BLaER1 treated with 17β-estradiol and CSF1 and Interleukin-3, amounts not matched to agents 10 nM and 100 nM (cell line): ENCODE measurements around the gene ITPK1.

ENCODE experiments used
- H3K27ac ChIP-seq, 11 experiments: shearing (Covaris generic); formaldehyde crosslinking; 2 replicates each; pipeline ENCODE4 v1.8.1; 2022
- H3K27me3 ChIP-seq, 11 experiments: shearing (Covaris generic); formaldehyde crosslinking; 2 replicates each; pipeline ENCODE4 v1.8.1; 2022
- H3K36me3 ChIP-seq, 11 experiments: shearing (Covaris generic); formaldehyde crosslinking; 2 replicates each; pipeline ENCODE4 v1.8.1; 2022
- H3K4me1 ChIP-seq, 10 experiments: shearing (Covaris generic); formaldehyde crosslinking; 2 replicates each; pipeline ENCODE4 v1.8.1; 2022
- H3K4me2 ChIP-seq, 11 experiments: shearing (Covaris generic); formaldehyde crosslinking; 2 replicates each; pipeline ENCODE4 v1.8.1; 2022
- H3K4me3 ChIP-seq, 10 experiments: shearing (Covaris generic); formaldehyde crosslinking; 2 replicates each; pipeline ENCODE4 v1.8.1; 2022
- H3K9ac ChIP-seq, 11 experiments: shearing (Covaris generic); formaldehyde crosslinking; 2 replicates each; pipeline ENCODE4 v1.8.1; 2022
- H3K9me3 ChIP-seq, 11 experiments: shearing (Covaris generic); formaldehyde crosslinking; replicated peaks in 1 of 11; 2 replicates each; pipeline ENCODE4 v1.8.1; 2022
- H4K20me1 ChIP-seq, 11 experiments: shearing (Covaris generic); formaldehyde crosslinking; 2 replicates each; pipeline ENCODE4 v1.8.1; 2022
- Cebpa-rat ChIP-seq, 11 experiments: shearing (Covaris generic); IDR thresholded peaks; 2 replicates each; pipeline ENCODE4 v1.8.1; 2022

The ITPK1 gene

GRCh38 chr14:93089521-93090269 lies 26.0 kb downstream of the ITPK1 start:
- Histone ChIP-seq H3K9ac (0 out of 22 replicates have a peak overlapping the region, but pooled peaks of 1 of the 11 experiments have one; percentile 7), H3K4me3 (no peak overlapping the region), H3K4me2 (peak overlapping the region in 7 of 11 experiments; percentile 6 to 30 (median 15); a peak in 7 of 22 replicates), H3K36me3 (peaks cover 0 to 24% (median 4%) of the 10 kb centered on the region in 11 experiments; a peak in 8 of 22 replicates), H3K27me3 (no peaks in the 10 kb centered on the region), H4K20me1 (peaks cover 91 to 100% (median 100%) of the 10 kb centered on the region in 11 experiments), H3K9me3 (peaks cover 0 to 4% (median 0%) of the 10 kb centered on the region in 11 experiments; a peak in 1 of 22 replicates), H3K4me1 (peaks cover 22 to 99% (median 50%) of the 10 kb centered on the region in 10 experiments), H3K27ac (no peak overlapping the region)
- no peak for TF ChIP-seq Cebpa-rat (IDR thresholded peaks at IDR 0.05)

DNA sequence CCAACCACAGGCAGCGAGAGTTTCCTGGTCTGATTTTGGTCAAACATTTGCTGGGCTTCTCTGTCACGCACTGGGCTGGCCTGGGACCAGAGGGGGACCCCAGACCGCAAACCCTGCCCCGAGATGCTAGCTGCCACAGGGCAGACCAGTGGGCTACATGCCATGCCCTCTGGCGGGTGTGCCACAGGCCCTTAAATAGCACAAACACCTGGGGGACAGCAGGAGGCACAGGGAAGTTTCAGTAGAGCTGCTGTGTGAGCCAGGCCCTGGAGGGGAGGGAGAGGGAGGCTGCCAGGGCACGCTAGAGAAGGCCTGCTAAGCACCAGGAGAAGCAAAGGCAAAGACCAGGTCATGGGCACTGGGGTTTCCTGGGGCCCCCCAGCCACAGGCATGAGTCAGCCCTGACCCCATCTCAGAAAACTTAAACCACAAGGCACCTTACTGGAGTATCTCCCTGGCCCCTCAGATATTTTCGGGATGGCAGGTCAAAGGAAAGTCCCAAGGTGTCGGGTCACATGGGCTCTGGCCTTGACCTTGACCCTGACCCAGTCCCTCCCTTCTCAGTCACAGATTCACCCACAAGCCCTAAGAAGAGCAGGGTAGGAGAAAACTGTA lies 29.2 kb downstream of the ITPK1 start:
- H3K4me2 ChIP-seq: peak overlapping the region; percentile 19 to 87 (median 66)
- H3K9ac ChIP-seq: peak overlapping the region in 10 of 11 experiments; percentile 2 to 59 (median 45); a peak in 16 of 22 replicates
- H4K20me1 ChIP-seq: peaks cover 86 to 100% (median 98%) of the 10 kb centered on the region in 11 experiments
- no peaks in the 10 kb centered on the region for H3K27me3 ChIP-seq
- H3K36me3 ChIP-seq: peaks cover 0 to 9% (median 0%) of the 10 kb centered on the region in 11 experiments; a peak in 6 of 22 replicates
- H3K4me1 ChIP-seq: peaks cover 38 to 100% (median 76%) of the 10 kb centered on the region in 10 experiments
- peak overlapping the region in 6 of 11 experiments; percentile 28 to 55 (median 46); a peak in 11 of 22 replicates for H3K27ac ChIP-seq
- peaks cover 0 to 4% (median 0%) of the 10 kb centered on the region in 11 experiments; a peak in 1 of 22 replicates for H3K9me3 ChIP-seq
- 0 out of 20 replicates have a peak overlapping the region, but pooled peaks of 1 of the 10 experiments have one; percentile 24 for H3K4me3 ChIP-seq
- TF ChIP-seq Cebpa-rat (IDR thresholded peaks at IDR 0.05): no peak

GRCh38 chr14:93085911-93086310 lies 29.8 kb downstream of the ITPK1 start:
- H3K27me3 ChIP-seq: no peaks in the 10 kb centered on the region
- H3K4me3 ChIP-seq: no peak overlapping the region
- peaks cover 79 to 100% (median 95%) of the 10 kb centered on the region in 11 experiments for H4K20me1 ChIP-seq
- H3K4me1 ChIP-seq: peaks cover 42 to 100% (median 79%) of the 10 kb centered on the region in 10 experiments
- peaks cover 0 to 4% (median 0%) of the 10 kb centered on the region in 11 experiments; a peak in 1 of 22 replicates for H3K9me3 ChIP-seq
- H3K4me2 ChIP-seq: peak overlapping the region; percentile 36 to 87 (median 69)
- peaks cover 0 to 9% (median 0%) of the 10 kb centered on the region in 11 experiments; a peak in 6 of 22 replicates for H3K36me3 ChIP-seq
- TF ChIP-seq Cebpa-rat (IDR thresholded peaks at IDR 0.05): no peak
- peak overlapping the region in 9 of 11 experiments; percentile 2 to 59 (median 46); a peak in 11 of 22 replicates for H3K9ac ChIP-seq
- peak overlapping the region in 6 of 11 experiments; percentile 28 to 55 (median 46); a peak in 7 of 22 replicates for H3K27ac ChIP-seq

DNA sequence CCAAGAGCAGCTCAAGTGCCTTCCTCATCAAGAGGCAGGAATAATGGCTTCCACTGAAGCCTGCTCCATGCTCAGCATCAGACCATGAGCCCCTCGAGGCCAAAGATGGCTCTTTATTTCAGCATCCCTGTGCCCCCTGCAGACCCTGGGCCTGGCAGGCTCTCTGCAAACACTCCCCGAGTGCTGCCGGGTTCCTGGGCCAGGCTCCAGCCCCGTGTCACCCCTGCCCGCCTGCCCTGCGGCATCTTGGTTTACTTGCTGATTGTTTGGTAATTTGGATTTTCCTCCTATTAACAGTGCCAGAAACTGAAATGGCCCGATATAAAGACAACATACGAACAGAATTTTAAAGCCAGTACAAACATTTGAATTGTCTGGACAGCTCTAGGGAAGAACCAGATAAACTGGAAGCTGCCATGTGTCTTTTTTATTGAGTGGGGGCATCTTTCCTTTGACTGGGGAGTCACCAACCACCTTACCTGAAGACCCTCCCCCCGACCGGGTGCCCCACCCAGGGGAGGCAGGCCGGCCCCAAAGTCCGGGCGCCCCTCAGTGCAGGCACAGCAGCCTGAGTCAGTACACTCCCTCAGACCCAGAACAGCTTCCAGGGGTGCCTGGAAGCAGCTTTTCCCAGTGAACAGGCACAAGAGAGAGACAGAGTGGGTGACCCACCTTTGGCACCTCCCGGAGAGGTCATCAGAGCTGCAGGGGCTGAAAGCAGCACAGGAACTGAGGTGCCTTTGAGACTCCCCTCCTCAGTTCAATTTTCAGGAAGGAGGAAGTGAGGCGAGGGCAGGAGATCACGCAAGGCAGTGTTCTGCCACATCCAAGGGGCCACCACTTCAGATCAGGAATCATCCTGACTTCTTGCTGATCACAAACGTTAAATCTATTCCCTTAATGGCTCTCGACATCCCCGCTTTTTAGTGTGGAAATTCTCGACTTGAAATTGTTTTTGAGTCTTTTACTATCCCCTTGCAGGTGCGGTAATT lies 30.6 kb downstream of the ITPK1 start:
- peak overlapping the region in 1 of 11 experiments; percentile 22; a peak in 1 of 22 replicates for H3K27ac ChIP-seq
- no peaks in the 10 kb centered on the region for H3K27me3 ChIP-seq
- H3K4me3 ChIP-seq: no peak overlapping the region
- peaks cover 42 to 97% (median 74%) of the 10 kb centered on the region in 10 experiments for H3K4me1 ChIP-seq
- H3K9ac ChIP-seq: peak overlapping the region in 1 of 11 experiments; percentile 35; a peak in 2 of 22 replicates
- H4K20me1 ChIP-seq: peaks cover 72 to 100% (median 90%) of the 10 kb centered on the region in 11 experiments
- peak overlapping the region in 5 of 11 experiments; percentile 63 to 87 (median 82); a peak in 10 of 22 replicates for H3K4me2 ChIP-seq
- H3K36me3 ChIP-seq: peaks cover 0 to 11% (median 0%) of the 10 kb centered on the region in 11 experiments; a peak in 6 of 22 replicates
- no peak for TF ChIP-seq Cebpa-rat (IDR thresholded peaks at IDR 0.05)
- H3K9me3 ChIP-seq: peaks cover 0 to 4% (median 0%) of the 10 kb centered on the region in 11 experiments; a peak in 1 of 22 replicates

DNA sequence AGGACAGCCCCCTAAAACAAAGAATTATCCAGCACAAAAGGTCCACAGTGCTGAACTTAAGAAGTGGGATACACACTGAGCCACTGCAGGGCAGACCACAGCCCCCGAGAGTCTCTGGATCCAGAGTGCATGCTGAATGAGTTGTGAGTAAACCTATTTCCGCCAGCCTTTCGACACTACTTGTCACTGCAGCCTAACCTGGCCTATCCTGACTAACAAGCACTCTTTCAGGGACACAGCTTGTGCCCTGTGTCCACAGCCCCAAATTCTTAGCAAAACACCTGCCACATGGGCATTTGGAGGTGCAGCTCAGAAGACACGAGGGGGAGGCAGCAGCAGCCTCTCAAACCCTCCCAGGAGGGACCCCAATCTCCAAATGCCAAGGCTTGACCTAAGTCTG lies 31.3 kb downstream of the ITPK1 start:
- no peaks in the 10 kb centered on the region for H3K27me3 ChIP-seq
- H3K4me1 ChIP-seq: peaks cover 45 to 97% (median 70%) of the 10 kb centered on the region in 10 experiments
- H3K4me3 ChIP-seq: no peak overlapping the region
- peak overlapping the region in 7 of 11 experiments; percentile 13 to 87 (median 73); a peak in 13 of 22 replicates for H3K4me2 ChIP-seq
- H4K20me1 ChIP-seq: peaks cover 64 to 100% (median 90%) of the 10 kb centered on the region in 11 experiments
- peaks cover 0 to 15% (median 4%) of the 10 kb centered on the region in 11 experiments; a peak in 6 of 22 replicates for H3K36me3 ChIP-seq
- peaks cover 0 to 4% (median 0%) of the 10 kb centered on the region in 11 experiments; a peak in 1 of 22 replicates for H3K9me3 ChIP-seq
- no peak for TF ChIP-seq Cebpa-rat (IDR thresholded peaks at IDR 0.05)
- H3K9ac ChIP-seq: no peak overlapping the region
- H3K27ac ChIP-seq: peak overlapping the region in 3 of 11 experiments; percentile 4 to 75 (median 67); a peak in 2 of 22 replicates

DNA sequence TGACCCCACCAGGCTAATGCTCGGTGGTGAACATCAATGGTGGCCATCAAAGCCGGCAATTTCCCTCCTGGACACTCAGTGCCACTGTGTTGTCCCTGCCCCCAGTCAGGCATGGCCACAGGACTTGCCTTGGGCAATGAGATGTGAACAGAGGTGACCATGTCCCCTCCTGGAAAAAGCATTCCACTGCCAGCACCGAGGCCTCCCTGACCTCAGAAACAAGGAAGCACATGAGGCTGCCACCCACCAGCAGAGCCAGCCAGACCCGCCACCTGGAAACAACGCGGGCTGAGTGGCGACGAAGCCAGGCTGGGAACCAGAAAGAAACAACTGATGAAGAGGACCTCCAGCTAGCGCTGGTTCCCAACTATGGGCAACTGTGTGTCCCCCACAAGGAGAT lies 31.8 kb downstream of the ITPK1 start:
- no peak for TF ChIP-seq Cebpa-rat (IDR thresholded peaks at IDR 0.05)
- H4K20me1 ChIP-seq: peaks cover 60 to 100% (median 90%) of the 10 kb centered on the region in 11 experiments
- peaks cover 0 to 4% (median 0%) of the 10 kb centered on the region in 11 experiments; a peak in 1 of 22 replicates for H3K9me3 ChIP-seq
- H3K4me3 ChIP-seq: no peak overlapping the region
- no peaks in the 10 kb centered on the region for H3K27me3 ChIP-seq
- peaks cover 49 to 97% (median 74%) of the 10 kb centered on the region in 10 experiments for H3K4me1 ChIP-seq
- peak overlapping the region in 6 of 11 experiments; percentile 4 to 75 (median 68); a peak in 5 of 22 replicates for H3K27ac ChIP-seq
- peak overlapping the region in 9 of 11 experiments; percentile 10 to 87 (median 73); a peak in 15 of 22 replicates for H3K4me2 ChIP-seq
- H3K36me3 ChIP-seq: peaks cover 0 to 15% (median 4%) of the 10 kb centered on the region in 11 experiments; a peak in 6 of 22 replicates
- H3K9ac ChIP-seq: no peak overlapping the region

DNA sequence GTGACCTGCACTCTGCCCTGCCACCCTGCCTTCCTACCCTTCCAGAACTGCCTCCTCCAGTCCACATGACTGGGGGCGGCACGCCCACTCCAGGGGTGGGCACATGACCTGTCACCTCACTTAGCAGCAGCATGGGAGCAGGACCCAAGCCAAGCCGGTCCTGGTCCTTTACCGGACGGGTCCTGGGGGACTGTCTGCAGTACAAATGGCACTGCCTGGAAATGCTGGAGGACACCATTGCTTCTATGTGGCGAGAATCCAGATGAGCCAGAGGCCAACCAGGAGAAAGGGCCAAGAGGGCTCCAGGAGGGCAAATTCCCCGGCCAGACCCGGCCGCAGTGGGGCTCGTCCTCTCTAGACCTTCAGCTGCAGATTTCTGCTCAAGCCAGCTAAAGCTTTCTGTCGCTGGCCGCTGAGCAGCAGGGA lies 33.1 kb downstream of the ITPK1 start:
- H3K27ac ChIP-seq: peak overlapping the region in 10 of 11 experiments; percentile 27 to 75 (median 66); a peak in 19 of 22 replicates
- TF ChIP-seq Cebpa-rat (IDR thresholded peaks at IDR 0.05): no peak
- H3K9ac ChIP-seq: peak overlapping the region in 10 of 11 experiments; percentile 36 to 68 (median 58); a peak in 11 of 22 replicates
- 0 out of 20 replicates have a peak overlapping the region, but pooled peaks of 1 of the 10 experiments have one; percentile 7 for H3K4me3 ChIP-seq
- H3K4me1 ChIP-seq: peaks cover 43 to 97% (median 79%) of the 10 kb centered on the region in 10 experiments
- peak overlapping the region; percentile 48 to 87 (median 73) for H3K4me2 ChIP-seq
- peaks cover 51 to 100% (median 90%) of the 10 kb centered on the region in 11 experiments; a peak in 21 of 22 replicates for H4K20me1 ChIP-seq
- peaks cover 0 to 15% (median 4%) of the 10 kb centered on the region in 11 experiments; a peak in 6 of 22 replicates for H3K36me3 ChIP-seq
- H3K27me3 ChIP-seq: no peaks in the 10 kb centered on the region
- H3K9me3 ChIP-seq: peaks cover 0 to 4% (median 0%) of the 10 kb centered on the region in 11 experiments; a peak in 1 of 22 replicates
